NCI-H82 (cell line): Measurements from ENCODE around the gene SNRPD3.

ENCODE experiments used
- DNase-seq: peaks from one replicate; lab custom pipeline; 2025; lab: John Stamatoyannopoulos, UW

Gene SNRPD3

DNA sequence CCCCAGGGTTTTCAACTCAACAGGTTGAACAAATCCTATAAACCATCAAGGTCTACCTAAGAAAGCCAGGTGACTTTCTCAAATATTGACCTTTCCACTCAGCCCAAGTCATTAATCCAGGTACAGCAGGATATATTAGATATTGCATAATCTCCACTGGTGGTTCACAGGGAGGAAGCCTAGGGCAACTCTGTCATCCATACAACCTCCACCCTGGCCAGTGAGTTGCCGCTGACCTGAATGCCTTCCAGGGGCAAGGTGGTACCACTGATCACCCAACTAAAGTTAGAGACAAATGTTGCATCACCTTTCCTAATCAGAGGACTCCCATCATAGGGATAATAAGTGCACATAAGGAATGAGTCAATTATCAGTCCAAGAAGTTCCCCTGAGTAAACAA, 23.7 kb upstream of the SNRPD3 start:
- no peak for DNase-seq

DNA sequence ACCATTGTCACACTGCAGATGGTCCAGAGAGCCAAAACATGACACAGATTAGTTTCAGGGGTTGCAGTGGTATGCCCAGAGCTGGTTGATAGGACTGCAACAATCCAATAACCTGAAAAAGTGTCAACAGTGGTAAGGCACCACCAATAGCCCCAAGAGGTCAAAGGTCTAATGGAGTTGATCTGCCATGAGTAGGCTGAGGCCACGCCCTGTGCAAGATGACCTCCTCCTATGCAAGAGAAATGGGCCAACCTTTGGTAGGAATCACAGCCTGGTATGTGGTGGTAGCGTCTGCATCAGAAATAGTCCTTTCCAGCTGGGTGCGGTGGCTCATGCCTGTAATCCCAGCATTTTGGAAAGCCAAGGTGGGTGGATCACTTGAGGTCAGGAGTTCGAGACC, 20.5 kb upstream of the SNRPD3 start:
- DNase-seq = no peak

DNA sequence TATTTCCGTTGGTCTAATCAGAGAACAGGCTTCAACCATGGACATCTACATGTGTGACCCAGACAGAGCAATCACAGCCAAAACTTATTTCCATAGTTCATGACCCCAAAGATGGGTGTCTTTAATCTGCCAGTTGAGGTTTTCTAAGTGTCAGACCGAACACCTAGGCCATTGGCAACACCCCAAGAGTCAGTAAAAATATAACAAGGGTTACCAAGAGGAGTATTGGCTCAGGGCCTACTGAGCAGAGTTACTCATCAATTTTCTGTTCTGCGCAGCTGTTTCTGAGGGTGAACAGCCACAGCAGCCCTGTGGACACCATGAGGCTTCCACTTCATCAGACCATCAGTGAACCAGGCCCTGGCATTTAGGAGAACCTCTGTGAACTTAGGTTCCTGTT, 19.7 kb upstream of the SNRPD3 start:
- no peak for DNase-seq

DNA sequence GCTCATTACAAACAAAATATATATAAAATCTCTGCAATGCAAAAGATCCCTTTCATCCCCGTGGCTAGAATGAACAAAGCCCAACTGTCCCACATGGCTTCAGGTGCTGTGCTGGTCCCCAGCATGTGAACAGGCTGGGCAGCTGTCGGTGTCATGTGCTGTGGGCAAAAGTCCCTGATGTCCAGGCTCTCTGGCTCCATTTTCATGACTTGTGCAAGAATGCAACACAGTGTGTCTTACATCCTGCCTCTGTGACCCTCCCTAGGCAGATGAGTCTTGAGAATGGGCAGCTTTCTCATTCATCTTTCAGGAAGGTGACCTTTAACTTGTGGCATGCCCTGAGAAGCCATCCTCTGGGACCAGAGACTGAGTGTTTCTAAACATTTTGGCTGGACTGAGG, 15.3 kb upstream of the SNRPD3 start:
- DNase-seq = no peak

DNA sequence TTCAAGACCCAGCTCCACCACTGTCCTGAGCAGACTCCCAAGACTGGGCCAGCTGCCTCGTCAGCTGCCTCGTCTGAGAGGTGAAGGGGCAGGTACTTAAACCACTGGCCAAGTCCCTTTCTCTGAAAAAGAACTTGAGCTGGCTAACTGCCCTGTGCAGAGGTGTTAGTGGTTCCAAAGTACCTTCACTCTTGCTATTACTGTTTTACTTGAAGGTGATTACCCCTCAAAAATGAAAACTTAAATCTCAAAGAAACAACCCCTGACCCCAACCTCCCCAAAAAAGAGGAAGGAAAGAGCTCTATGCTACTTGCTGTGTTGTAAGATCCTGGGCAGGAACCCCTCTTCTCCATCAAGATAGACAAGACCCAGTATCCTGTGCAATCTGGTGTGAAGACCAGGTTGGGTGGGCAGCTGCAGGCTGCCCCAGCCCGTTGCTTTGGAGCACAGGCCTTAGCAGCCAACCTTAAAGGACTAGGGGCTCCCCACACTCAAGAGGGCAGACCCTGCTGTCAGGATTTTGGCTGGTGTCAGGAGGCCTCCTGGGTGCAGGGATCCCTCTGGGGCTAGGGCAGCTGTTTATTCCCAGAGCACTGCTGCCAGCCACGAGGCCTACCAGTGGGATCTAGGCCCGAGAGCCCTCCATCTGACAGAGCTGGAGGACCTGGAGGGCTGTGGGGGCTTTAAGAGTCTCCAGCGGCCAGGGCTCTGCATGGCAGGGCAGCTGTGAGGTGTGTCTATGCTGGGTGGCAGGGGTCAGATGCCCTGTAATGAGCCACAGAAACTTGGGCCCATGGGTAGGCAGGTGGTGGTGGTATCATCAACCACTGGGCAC, 13.9 kb upstream of the SNRPD3 start:
- DNase-seq = no peak

DNA sequence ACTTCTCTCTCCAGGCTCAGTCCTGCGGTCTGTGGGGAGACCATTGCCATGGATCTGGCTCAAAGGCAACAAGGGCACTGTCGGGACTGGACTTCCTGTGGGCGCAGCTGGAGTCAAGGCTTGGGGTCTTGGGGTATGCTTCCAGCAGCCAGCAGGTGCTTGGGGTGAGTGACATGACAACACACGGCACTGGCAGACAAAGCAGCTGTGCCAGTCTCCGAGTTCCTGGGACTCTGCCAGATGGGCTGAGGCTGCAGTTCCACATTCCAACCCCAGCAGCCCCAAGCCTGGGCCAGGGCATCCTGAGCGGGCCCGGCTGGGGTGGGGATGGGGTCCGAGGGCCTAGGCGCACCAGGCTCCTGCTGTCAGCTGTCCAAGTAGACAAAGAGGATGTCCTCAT, 13.2 kb upstream of the SNRPD3 start:
- DNase-seq = no peak

DNA sequence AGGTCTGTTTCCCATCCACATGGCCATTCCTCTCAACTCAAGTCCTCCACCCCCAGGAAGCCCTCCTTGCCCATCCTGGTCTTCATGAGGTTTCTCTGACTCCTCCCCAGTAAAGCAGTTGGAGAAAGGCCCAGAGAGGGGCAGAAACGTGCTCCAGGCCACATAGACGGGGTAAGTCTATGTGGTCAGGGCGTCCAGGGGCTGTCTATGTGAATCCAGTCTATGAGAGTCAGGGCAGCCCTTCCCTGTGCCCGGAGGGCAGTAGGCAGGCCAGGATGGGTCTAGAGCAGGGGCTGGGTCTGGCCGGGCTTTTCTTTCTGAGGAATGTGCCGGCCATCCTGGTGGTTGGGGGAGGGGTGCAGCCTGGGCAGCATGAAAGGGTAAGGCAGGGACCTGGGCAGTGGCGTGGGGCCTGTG, 12.6 kb upstream of the SNRPD3 start:
- DNase-seq = no peak

DNA sequence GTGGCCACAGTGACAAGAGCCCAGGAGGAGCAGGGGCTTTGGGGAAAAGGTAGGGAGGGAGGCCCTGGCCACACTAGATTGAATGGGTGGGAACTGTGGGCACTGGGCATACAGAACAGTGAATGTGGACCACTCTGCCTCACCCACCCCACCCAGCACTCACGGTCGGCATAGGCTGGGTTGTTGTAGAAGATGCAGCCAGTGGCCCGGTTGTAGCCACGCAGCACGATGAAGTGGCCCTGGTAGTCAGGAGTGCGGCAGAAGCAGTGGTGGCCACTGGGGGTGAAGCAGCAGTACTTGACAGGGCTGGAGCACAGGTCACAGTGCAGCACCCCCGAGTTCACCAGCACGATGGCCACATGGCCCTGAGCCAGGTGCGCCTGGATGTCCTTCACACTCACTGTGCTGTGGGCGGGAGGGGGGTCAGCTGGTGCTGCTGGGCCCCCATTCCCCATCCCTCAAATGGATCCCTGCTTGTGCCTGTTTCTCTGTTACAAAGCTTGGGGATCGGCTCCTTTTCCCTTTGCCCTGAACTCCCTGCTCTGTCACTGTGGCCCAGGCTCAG, 12.0 kb upstream of the SNRPD3 start:
- DNase-seq = no peak

DNA sequence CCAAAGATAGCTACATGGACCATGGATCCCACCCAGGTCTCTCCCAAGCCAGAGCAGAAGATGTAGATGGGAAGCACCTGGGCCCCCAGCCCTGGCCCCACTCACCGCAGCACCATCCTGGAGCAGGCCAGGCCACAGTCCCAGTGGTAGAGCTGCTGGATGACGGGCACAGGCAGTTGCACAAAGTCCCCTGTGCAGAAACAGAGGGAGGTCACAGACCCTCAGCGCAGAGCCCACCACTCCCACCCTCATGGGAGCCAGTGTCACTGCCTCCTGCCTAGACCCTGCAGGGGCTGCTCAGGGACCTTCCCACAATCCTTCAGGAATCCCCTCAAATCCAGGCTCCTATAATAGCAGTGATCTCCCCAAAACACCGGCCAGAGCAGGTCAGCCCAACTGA, 7.0 kb upstream of the SNRPD3 start:
- DNase-seq = no peak

DNA sequence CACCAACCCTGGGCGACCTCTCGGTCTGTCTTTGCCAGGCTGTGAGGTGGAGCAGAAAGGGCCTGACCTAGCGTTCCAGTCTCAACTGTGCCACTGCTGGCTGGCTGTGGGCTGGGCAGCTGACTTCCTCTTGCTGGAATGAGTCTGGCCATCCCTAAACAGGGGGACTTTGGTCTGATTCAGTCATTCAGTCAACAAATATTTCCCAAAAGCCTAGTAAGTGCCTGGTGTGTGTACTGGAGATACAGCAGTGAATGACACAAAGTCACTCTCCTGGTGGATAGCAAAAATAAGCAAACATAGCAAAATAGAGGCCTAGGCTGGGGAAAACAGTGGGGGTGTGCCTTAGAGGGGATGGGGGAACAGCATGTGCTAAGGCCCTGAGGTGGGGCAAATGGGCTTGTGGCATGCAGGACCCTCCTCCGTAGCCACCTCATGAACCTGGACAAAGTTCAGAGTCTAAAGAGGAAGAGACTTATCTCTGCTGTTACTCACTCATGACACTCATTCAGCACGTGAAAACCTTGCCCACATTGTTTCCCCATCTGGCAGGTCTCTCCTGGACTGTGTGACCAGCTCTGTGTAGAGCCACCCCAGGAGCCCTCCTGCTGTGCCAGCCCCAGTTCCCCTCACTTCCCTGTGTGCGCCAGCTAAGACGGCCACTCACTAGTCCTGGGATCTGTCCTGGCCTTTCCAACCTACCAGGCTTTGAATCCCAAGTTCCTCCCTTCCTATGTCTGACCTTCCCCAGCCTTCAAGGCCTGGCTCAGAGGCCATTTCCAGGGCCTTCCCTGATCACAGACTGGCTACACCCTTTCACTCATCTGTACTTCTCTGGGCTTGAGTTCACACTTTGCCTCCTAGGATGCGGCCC, 5.5 kb upstream of the SNRPD3 start:
- DNase-seq = no peak

DNA sequence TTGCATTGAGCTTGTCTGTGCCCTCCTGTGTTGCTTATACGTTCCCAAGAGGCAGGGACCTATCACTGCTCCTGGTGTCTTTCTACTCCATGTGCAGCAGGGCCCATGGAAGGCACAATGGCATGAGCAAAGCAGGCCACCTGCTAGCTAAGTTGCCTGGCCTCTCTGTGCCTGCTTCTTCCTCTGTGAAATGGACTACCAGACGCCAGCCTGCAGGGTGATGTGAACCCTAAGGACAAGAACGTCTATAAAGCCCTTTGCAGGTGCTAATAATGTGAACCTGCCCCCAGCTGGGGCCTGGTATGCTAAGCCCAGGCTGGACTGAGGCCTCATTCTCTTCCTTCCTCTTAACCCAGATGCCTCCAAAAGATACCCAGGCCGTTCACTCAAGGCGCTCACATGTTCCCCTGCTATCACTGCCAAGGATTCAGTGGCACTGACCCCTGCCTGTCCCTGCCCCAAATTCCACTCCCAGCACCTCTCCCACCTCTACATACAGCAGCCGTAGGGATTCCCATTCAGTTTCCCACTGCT, 4.8 kb upstream of the SNRPD3 start:
- no peak for DNase-seq

DNA sequence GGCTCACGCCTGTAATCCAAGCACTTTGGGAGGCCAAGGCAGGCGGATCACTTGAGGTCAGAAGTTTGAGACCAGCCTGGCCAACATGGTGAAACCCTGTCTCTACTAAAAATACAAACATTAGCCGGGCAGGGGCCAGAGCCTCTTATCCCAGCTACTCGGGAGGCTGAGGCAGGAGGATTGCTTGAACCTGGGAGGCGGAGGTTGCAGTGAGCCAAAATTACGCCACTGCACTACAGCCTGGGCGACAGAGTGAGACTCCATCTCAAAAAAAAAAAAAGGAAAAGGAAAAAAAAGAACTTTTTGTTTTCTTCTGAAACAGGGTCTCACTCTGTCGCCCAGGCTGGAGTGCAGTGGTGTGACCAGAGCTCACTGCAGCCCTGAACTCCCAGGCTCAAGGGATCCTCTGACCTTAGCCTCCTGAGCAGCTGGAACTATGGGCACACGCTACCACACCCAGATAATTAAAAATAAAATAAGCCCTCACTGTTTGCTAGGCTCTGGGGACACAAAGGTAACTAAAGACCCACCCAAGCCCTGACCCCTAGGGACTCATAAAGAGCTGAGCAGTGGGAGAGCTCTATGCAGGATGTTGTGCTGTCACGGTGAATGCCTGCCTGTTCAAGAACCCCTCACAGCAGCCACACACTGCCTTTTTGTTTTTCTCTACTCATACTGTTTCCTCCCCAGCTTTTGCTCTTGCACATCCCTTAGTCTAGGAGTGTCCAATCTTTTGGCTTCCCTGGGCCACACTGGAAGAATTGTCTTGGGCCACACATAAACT, 3.1 kb upstream of the SNRPD3 start:
- DNase-seq = peak; percentile 61

DNA sequence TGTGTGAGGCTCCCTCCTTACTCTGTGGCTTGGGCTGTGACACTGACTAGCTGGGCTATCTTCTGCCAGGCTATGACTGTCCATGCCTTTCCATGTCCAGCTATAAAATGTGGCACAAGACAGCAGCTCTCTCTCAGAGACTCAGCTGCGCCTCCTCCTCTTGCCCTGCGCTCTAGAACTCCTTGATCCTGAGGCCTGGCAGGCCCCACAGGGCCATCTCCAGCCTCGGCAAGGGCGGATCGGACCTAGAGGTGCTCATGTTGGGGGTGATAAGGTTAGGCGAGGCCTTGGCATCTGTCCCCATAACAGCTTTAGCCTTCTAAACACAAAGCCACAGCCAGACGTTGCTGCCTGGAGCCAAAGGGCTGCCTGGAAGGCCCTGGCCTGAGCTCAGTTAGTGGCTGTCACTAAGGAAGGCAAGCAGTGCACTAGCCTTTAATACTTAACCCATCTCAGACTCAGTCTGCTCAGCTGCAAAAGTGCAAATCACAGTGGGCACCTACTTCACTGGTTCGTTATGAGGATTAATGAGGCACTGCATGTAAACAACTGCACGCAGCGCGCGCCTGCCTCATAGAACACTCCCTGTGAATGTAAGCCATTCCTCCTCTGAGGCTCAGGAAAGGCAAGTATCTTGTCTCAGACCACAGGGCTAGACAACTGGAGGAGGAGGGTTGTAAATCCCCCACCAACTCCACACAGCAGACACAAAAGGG, 2.0 kb upstream of the SNRPD3 start:
- DNase-seq = peak; percentile 50

DNA sequence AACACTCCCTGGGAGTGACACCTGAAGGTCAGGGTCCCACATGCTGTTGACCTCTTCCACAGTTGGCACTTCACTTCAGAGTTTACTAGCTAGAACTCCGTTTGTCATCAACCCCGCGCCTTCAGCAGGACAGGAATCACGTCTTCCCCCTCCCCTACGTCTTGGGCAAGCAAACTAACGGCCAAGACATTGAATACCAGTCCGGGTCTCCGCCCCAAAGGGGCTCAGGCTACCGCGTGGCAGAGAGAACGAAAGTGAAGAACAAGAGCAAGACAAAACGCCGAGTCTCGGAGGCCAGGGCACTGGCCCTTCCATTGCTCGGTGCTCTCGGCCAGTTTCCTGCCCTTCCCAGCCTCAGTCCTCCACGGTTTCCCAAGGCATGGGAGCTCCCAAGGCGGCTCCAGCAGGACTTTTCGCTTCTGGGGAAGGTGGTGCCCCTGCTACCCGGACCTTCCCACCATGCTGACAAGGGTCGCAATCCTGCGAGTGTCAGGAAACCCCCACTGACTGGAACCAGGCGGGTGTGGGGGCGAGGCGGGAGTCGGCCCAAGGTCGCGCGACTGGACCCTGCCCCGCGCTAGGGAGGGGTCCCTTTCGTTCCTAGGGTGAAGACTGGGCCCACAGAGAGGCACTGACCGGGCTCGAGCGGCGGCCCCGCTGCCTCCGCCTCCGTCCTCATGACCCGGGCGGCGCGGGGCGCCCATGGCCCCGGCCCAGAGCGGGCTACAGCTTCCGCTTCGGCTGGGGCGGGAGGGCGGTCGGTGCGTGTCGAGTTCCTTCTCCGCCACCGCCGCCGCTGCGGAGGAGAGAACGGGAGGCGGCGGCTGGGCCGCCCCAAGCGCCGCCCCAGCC, 1.3 kb upstream of the SNRPD3 start, which contains the start of gene GUCD1:
Gene GUCD1, minus strand, starts transcription at position 826 of the 852 bp plus-strand sequence. Its CDS starts 147 bp downstream, at position 679.
- DNase-seq = peak; percentile 45

DNA sequence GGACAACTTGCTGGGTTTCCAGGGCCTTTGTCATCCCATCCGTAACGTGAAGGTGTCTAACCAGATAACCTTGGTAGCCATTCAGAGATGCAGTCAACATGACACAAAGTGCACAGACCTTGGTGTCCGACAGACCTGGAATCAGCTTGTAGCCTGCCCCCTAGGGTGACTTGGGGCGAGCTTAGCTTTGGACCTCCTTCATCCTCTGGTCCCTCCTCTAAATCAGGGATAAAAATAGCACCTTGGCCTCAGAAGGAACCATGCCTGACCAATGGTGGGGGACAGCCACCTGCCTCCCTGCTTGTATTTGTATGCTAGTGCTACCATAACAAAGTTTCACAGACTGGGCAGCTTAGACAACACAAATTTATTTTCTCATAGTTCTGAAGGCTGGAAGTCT, 3.7 kb downstream of the SNRPD3 start:
- DNase-seq = no peak

DNA sequence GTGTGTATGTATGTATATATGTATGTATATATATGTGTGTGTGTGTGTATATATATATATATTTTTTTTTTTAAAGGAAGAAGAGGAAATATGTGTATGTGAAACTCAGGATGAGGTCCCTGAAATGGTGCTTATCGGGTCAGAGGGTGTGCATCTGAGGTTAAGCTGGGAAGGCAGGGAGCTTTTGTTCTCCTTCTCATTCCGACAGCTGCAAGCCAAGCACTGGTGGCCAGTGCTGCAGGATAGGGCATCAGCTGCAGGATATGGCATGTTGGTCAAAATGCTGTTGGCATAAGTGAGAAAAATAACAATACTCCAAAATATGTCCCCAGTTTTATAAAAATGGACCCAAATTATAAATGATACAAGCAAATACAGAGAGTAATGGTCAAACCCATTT, 7.4 kb downstream of the SNRPD3 start:
- DNase-seq = no peak

DNA sequence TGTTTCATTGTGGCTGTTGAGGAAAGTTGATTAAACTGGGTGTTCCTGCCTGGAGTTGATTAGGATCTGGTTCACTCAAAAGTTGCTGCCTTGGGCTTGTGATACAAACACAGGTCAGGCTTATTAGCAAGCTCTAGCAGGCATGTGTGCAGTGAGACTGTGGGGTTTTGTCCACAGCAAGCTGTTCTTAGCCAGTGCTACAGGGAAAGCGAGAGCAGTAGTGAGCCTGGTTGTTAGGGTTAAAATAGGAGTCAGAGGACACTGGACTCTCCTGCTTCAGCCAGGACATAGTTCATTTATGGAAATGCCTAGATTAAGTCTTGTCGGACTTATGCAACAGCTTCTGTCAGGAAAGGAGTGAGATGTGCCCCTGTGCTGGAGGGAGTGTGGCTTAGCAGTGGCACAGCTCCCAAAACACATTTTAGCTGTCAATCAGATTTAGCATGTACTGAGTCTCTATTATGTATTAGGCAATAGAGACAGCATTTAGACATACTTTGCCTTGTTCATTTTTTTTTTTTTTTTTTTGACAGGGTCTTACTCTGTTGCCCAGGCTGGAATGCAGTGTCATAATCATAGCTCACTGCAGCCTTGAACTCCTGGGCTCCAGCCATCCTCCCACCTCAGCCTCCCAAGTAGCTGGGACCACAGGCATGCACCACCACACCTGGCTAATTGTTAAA, 8.7 kb downstream of the SNRPD3 start:
- no peak for DNase-seq

DNA sequence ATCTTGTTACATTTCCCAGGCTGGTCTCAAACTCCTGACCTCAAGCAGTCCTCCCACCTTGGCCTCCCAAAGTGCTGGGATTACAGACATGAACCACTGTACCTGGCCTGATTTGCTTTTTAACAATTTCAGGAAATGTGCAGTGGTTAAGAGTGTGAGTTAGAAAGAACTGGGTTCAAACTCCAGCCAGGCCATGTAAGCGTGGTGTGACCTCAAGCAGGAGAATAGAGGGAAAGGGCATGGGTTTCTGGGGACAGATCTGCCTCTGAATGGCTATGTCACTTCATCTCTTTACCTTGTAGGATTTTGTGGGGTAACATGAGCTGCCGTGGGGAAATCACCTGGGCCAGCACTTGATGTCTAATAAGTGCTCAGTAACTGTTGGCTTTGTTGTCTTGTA, 9.3 kb downstream of the SNRPD3 start:
- no peak for DNase-seq

DNA sequence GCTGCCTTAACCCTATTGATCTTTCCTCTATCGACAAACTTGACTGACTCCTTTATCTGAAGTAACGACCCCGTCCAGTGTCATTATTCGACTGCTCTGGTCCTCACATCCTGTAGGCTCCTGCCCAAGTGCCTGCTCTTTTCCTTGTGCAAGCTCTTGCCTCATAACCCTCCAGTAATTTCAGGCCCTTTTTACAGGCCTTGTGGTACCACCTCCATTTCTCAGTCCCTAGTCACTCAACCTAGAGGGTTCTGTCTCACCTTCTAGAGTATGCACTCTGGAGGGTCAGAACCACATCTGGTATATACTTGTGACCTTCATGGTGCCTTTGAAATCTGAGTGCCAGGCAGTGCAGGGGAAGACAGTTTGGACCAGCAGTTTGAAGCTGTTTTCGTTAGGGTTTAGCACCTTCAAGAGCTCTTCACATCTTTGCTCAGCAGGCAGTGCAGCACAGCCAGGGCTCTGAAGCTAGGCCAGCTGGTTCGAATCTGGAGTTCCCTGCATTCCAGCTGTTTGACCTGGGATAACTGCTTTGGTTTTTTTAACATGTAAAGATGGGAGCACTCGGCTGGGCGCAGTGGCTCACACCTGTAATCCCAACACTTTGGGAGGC, 11.2 kb downstream of the SNRPD3 start:
- no peak for DNase-seq
